GM23338 (cell line): ENCODE results near the gene G6PC2.

Experiments used
- CREB1 ChIP-seq: fragments of 250-450 bp; sonication (Bioruptor Pico); IDR thresholded peaks from 2 replicates; pipeline ENCODE4 v1.5.0; 2020; ENCODE audit warnings: low read depth, mild to moderate bottlenecking, moderate library complexity
- EZH2 ChIP-seq: fragments of 200-600 bp; sonication (generic); IDR thresholded peaks from one replicate; pipeline ENCODE4 v1.8.0; 2017; ENCODE audit warnings: antibody characterized with exemption, mild to moderate bottlenecking, low read depth; ENCODE audit not compliant: unreplicated experiment
- EZH2phosphoT487 ChIP-seq: fragments of 200-600 bp; sonication (generic); IDR thresholded peaks from one replicate; pipeline ENCODE4 v1.8.1; 2018; ENCODE audit warnings: antibody characterized with exemption; ENCODE audit not compliant: unreplicated experiment
- JUNB ChIP-seq: IDR thresholded peaks from one replicate; pipeline ENCODE4 v1.6.1; 2016; ENCODE audit warnings: antibody characterized with exemption; ENCODE audit not compliant: unreplicated experiment
- STAT1 ChIP-seq: IDR thresholded peaks from one replicate; pipeline ENCODE4 v1.6.1; 2016; ENCODE audit warnings: antibody characterized with exemption; ENCODE audit not compliant: unreplicated experiment
- TF ChIP-seq, protein P1 (sequence below), 2 experiments: fragments of 200-600 bp in 1 of 2; sonication (generic) in 1 of 2; conservative IDR thresholded peaks; 2 replicates each; pipeline versions ENCODE4 v1.5.1 to v1.6.1; 2016 to 2017; ENCODE audit warnings: antibody characterized with exemption in 2 of 2, low read depth in 2 of 2, mild to moderate bottlenecking in 2 of 2, moderate library complexity in 1 of 2
- TF ChIP-seq, protein P2 (sequence below): IDR thresholded peaks from one replicate; pipeline ENCODE4 v1.6.1; 2018; ENCODE audit warnings: antibody characterized with exemption; ENCODE audit not compliant: unreplicated experiment

DNA sequence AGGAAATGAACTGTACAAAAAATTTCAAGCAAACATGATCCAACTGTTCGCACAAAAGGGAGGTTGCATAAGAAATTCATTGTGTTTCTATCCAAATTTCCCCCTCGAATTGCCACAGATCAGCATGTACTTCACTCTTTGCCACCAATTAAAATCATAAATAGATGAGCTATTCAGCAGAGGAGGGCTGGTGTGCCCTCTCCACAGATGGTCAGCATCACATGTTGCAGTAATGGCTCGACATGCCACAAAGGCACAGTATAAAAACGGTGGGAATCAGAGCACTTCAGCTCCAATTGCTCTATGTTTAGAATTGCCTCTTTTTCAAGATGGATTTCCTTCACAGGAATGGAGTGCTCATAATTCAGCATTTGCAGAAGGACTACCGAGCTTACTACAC is at the start of gene G6PC2:
- TF ChIP-seq, protein P1, sequence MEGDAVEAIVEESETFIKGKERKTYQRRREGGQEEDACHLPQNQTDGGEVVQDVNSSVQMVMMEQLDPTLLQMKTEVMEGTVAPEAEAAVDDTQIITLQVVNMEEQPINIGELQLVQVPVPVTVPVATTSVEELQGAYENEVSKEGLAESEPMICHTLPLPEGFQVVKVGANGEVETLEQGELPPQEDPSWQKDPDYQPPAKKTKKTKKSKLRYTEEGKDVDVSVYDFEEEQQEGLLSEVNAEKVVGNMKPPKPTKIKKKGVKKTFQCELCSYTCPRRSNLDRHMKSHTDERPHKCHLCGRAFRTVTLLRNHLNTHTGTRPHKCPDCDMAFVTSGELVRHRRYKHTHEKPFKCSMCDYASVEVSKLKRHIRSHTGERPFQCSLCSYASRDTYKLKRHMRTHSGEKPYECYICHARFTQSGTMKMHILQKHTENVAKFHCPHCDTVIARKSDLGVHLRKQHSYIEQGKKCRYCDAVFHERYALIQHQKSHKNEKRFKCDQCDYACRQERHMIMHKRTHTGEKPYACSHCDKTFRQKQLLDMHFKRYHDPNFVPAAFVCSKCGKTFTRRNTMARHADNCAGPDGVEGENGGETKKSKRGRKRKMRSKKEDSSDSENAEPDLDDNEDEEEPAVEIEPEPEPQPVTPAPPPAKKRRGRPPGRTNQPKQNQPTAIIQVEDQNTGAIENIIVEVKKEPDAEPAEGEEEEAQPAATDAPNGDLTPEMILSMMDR (conservative IDR thresholded peaks at IDR 0.05; ENCODE audit: low read depth in 2 of 2), result no peak
- TF ChIP-seq EZH2 (no peak), EZH2phosphoT487 (no peak), CREB1 (CRISPR knock-in tag) (no peak), STAT1 (no peak), JUNB (no peak)
- TF ChIP-seq, protein P2, sequence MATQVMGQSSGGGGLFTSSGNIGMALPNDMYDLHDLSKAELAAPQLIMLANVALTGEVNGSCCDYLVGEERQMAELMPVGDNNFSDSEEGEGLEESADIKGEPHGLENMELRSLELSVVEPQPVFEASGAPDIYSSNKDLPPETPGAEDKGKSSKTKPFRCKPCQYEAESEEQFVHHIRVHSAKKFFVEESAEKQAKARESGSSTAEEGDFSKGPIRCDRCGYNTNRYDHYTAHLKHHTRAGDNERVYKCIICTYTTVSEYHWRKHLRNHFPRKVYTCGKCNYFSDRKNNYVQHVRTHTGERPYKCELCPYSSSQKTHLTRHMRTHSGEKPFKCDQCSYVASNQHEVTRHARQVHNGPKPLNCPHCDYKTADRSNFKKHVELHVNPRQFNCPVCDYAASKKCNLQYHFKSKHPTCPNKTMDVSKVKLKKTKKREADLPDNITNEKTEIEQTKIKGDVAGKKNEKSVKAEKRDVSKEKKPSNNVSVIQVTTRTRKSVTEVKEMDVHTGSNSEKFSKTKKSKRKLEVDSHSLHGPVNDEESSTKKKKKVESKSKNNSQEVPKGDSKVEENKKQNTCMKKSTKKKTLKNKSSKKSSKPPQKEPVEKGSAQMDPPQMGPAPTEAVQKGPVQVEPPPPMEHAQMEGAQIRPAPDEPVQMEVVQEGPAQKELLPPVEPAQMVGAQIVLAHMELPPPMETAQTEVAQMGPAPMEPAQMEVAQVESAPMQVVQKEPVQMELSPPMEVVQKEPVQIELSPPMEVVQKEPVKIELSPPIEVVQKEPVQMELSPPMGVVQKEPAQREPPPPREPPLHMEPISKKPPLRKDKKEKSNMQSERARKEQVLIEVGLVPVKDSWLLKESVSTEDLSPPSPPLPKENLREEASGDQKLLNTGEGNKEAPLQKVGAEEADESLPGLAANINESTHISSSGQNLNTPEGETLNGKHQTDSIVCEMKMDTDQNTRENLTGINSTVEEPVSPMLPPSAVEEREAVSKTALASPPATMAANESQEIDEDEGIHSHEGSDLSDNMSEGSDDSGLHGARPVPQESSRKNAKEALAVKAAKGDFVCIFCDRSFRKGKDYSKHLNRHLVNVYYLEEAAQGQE, result no peak
